T-helper 1 cell treated with Interleukin-12 subunit alpha and Interleukin-12 subunit beta and Interleukin-4 antibody, amounts not matched to agents 30 ng/mL and 1 ng/mL, for 36 hours (primary cell): ENCODE data around the gene CARD14. TPM values are rescaled to one million over a fixed set of nuclear protein-coding genes. Genes with fewer than 3 reads are reported as not detected.
"Not testable (repeated sequence)": the region's sequence is repeated elsewhere in the genome, so short reads cannot be mapped to it uniquely, and the experiment has no call there.

ENCODE experiments used
- intact Hi-C: fragments of 100-400 bp; cut with micrococcal nuclease; formaldehyde crosslinking; loops from one replicate; pipeline ENCODE4 v1.15.1; 2024
- total RNA-seq: library from RNA; stranded (reverse); gene quantifications from 2 replicates; pipeline ENCODE4 v1.2.3, GENCODE V29; 2022

Gene CARD14
- total RNA-seq, 1 donor from 2014 or later = not detected

DNA sequence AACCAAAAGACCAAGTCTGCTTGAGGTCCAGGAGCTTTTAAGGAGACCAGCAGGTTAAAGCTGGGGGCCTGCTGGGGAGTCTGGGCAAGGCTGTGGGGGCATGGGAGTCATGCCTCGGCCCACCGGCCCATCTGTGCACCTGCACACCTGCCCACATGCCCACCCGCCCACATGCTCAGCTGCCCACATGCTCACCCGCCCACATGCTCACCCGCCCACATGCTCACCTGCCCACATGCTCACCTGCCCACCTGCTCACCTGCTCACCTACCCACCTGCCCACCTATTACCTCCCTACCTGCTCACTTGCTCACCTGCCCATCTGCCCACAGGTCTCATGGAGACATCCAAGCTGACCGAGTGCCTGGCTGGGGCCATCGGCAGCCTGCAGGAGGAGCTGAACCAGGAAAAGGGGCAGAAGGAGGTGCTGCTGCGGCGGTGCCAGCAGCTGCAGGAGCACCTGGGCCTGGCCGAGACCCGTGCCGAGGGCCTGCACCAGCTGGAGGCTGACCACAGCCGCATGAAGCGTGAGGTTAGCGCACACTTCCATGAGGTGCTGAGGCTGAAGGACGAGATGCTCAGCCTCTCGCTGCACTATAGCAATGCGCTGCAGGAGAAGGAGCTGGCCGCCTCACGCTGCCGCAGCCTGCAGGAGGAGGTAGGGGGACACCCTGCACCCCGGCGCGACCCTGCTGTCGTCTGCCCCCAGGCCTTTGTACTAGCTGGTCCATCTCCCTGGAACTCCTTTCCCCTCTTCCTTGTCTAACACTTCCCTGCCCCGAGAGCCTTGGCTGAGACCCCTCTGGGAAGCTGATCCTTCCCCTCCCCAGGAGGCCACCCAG, 14.0 kb downstream of the CARD14 start:
- intact Hi-C loops = no loop called here

GRCh38 chr17:80184423-80184714, 14.5 kb downstream of the CARD14 start:
- intact Hi-C loops = no loop called here

GRCh38 chr17:80185968-80186367, 16.1 kb downstream of the CARD14 start:
- intact Hi-C loops = no loop called here

DNA sequence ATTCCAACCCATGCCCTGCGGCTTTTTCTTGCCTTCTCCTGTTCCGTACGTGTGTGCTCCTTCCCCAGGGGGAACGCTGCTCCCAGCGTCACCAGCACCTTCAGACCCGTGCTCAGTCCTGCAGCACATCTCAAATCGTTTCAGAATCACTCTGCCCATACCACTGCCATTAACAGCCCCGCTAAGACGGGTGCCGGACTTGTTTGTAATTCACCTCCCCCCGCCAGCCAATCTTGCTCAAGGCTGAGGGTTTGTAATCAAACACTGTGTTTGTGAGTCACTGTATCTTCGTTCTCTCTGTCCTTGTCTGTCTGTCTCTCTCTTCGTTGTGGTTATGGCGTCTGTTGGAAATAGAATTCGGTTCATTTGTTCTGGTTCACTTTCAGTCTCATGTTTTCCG, 17.3 kb downstream of the CARD14 start:
- intact Hi-C loops = no loop called here

DNA sequence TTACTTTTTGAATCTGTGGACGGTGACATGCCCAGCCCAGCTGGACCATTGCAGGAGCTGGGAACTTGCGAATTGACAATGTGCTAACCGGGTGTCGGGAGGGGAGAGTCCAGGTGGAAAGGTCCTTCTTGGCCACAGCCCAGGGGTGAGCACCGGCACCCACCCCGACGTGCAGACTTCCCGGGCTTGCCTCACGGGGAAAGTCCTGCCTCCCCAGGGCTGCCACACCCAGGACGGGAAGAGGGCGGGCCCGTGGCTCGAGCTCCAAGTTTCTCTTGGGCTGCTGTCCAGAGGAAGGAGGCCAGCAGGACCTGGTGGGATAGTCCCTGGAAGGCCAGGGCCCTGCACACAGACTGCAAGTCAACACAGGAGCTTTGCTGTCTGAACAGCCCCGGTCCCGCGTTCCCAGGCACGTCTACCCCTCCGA, 17.7 kb downstream of the CARD14 start:
- intact Hi-C loops = no loop called here

DNA sequence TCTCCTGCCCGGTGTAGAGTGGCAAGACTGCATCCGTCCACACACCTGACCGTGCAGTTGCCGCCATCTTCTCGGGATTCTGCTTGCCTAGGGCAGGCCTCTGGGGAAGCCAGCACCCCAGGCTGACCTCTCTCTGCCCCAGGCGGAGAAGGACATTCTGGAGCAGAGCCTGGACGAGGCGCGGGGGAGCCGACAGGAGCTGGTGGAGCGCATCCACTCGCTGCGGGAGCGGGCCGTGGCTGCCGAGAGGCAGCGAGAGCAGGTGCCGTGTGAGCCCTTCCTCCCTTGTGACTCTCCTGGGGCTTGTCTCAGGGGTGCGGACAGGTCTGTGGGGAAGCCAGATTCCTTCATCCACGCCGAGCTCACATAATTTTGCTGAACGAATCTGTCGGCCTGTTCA, 19.8 kb downstream of the CARD14 start:
- intact Hi-C loops = no loop called here

DNA sequence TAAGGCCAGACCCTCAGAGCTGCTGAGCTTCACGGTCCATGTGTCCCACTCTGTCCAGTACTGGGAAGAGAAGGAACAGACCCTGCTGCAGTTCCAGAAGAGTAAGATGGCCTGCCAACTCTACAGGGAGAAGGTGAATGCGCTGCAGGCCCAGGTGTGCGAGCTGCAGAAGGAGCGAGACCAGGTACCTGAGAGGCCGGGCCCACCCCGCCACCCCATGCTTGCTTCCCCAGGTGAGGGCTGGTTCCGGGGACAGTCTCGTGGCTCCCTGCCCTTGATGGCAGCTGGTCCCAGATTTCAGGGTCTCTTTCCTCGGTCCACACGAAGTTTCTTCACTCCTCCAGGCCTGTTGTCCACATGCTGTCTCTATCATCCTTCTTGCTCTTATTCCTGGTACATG, 20.9 kb downstream of the CARD14 start:
- intact Hi-C loops = no loop called here

DNA sequence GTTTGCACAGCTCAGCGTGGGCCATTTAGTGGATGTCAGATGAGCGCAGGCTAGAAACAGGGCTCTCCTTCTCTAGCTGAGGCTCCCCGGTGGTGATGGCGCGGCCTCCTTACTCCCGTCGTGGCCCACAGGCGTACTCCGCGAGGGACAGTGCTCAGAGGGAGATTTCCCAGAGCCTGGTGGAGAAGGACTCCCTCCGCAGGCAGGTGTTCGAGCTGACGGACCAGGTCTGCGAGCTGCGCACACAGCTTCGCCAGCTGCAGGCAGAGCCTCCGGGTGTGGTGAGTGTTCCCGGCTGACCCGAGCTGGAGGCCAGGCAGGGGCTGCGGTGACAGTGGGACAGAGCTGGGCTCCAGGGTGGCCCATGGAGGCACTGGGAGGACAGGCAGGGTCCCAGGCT, 21.4 kb downstream of the CARD14 start:
- intact Hi-C loops = no loop called here

DNA sequence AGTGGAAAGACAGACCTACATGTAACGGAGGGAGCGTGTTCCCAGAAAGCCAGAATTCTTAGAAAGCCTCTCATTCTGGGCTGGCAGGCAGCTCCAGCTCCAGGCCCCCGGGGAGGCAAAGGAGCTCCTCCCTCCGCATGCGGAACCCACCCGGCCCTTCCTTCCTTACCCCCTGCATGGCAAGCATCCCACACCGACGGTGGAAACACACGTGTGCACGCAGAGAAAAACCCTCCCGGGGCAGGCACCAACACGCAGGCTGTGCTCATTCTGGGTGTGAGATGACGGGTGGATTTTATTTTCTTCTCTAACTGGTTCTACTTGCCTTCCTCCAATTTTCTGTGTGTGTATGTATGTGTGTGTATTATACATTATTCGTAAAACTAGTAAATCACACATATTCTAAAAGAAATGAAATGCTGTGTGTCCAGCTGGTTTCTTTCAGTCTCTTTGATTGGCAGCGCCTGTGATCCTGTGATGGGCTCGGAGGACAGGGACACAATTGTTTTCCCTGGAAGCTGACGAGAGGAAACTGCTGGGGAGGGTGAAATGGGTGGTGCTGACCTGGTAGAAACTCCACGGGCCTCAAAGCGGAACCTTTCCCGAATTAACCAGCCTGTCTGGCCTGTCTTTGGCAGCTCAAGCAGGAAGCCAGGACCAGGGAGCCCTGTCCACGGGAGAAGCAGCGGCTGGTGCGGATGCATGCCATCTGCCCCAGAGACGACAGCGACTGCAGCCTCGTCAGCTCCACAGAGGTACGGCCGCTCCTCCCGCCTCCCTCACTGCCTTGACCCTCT, 22.2 kb downstream of the CARD14 start:
- intact Hi-C loops = no loop called here

DNA sequence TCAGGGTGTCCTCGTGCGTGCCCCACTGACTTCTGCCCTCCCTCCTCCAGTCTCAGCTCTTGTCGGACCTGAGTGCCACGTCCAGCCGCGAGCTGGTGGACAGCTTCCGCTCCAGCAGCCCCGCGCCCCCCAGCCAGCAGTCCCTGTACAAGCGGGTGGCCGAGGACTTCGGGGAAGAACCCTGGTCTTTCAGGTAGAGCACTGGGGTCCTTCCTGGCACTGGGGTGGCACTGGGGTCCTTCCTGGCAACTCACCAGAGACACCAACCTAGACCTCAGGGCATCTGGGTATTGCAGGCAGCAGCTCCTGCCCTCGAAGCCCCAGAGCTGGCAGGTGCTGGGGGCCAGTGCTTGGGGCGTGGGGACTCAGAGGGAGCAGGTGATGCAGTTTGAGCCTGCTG, 25.3 kb downstream of the CARD14 start:
- intact Hi-C loops = no loop called here

DNA sequence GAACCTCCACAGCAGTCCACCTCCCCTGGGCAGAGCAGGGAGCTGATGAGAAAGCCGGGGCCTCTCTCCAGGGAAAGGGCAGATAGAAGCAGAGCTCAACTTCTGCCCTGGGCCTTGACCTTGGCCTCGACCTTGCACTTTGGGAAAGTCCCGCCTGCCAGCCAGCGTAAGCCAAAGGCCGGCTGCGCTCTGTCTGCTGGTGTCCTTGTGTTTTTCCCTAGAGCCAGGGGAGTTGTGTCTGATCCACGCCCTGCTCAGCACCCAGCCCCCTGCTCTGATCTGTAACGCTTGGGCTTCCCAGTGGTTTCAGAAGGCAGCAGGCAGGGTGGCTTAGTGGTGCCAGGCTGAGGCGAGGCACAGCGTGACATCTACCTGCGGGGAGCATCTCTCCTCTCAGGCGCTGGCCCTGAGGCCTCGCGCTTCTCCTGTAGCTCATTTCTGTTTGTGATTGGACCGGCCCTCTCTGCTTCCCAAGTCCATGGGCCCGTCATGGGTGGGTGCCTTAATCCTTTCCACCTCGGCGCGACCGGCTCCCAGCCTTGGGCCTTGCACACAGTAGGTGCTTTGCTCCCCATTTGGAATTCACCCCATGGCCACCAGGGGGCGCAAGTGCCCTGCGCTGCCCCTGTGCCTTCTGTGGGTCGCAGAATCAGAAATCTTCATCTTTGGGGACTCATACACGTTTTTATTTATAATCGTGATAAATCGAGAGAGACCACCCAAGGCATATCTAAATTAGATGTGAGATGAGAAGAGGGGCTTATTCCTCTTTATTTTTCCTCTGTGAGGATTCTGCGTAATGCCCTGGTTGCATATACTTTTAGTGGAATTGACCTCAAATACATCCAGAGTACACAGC, 26.1 kb downstream of the CARD14 start:
- intact Hi-C loops = loop anchor here (1.0 to 2.0 kb wide), 3 partner anchors 57 to 379 kb away; no protein-coding TSS in a partner anchor

DNA sequence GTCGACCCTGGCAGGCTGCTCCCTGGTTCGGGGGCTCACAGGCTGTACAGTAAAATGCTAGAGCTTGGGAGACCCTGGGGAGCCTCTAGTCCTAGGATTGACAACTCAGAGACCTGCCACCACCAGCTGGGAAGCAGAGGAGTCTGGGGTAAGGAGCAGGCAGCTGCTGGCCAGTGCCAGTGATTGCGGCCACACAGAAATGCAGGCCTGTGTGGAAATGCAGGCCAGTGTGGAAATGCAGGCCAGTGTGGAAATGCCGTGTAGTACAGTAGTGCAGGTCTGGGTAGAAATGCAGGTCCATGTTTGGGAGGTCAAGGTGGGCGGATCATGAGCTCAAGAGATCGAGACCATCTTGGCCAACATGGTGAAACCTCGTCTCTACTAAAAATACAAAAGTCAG, 26.8 kb downstream of the CARD14 start:
- intact Hi-C loops = loop anchor here (1.0 to 2.0 kb wide), 3 partner anchors 57 to 379 kb away; no protein-coding TSS in a partner anchor

DNA sequence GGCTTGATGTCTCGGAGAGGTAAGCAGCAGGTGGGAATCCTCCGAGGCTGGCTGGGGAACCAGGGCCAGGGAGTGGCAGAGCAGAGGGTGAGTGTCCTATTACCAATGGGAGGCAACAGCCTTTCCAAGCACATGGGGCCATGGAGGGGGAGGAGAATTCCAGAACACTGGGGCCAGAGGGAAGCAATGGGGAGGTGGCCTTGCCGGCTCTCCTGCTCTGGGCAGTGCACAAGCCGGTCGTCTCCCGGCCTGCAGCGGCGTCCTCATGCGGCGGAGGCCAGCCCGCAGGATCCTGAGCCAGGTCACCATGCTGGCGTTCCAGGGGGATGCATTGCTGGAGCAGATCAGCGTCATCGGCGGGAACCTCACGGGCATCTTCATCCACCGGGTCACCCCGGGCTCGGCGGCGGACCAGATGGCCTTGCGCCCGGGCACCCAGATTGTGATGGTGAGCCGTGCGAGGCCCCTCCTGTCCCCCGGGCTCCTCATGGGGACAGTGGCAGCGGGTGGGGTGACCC, 28.4 kb downstream of the CARD14 start:
- intact Hi-C loops = no loop called here

GRCh38 chr17:80199295-80199694, 29.5 kb downstream of the CARD14 start:
- intact Hi-C loops = not testable (repeated sequence)

GRCh38 chr17:80201446-80201845, 31.6 kb downstream of the CARD14 start:
- intact Hi-C loops = no loop called here

DNA sequence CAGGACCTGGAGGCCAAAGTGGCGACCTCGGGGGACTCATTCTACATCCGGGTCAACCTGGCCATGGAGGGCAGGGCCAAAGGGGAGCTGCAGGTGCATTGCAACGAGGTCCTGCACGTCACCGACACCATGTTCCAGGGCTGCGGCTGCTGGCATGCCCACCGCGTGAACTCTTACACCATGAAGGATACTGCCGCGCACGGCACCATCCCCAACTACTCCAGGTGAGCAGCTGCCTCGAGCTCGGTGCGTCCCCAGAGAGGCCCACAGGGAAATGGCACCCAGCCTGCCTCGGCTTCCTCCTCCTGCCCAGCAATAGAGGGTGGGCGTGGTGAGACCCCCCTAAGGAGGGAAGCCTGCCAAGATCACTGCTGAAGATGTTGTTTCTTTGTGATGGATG, 32.4 kb downstream of the CARD14 start:
- intact Hi-C loops = no loop called here

GRCh38 chr17:80203471-80203963, 33.7 kb downstream of the CARD14 start:
- intact Hi-C loops = no loop called here

GRCh38 chr17:80204626-80205468, 35.0 kb downstream of the CARD14 start:
- intact Hi-C loops = no loop called here

- intact Hi-C loops = no loop called here
These were observed 36.0 kb downstream of the CARD14 start for GRCh38 chr17:80205811-80206210.

GRCh38 chr17:80208050-80208449, 38.2 kb downstream of the CARD14 start:
- intact Hi-C loops = no loop called here
